ENCODE results near the gene RPL36.

RPL36 gene

DNA sequence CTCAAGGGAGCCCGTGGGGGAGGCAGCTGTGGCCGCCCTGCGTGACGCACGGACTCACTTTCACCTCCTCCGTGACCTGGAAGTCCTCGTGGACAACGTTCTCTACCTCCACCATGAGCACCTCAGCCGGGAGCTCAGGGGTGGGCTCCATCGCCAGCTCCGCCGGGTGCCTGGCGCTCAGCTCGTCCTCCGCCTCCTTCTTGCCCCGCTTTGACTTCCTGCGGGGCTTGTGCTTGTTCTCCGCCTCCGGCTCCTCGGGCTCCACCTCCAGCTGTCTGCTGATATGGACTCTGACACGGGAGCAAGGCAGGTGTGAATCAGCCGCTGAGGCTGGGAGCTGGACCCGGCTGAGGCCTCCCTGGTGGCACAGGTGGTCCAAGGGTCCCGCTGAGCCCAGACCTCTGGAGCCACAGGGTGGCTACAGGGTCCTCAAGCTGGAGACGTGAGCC, 21.6 kb downstream of the RPL36 start:
- H3K36me3 ChIP-seq (ENCODE audit: control insufficient read depth, insufficient read depth, low read length), result peaks cover 79% of the 10 kb centered on the region

GRCh38 chr19:5713228-5713627, 23.1 kb downstream of the RPL36 start:
- Histone ChIP-seq H3K4me1 (ENCODE audit: control insufficient read depth, insufficient read depth, low read length) (peaks cover 3% of the 10 kb centered on the region; the same call in 1 of the 2 replicates), H3K27me3 (ENCODE audit: control insufficient read depth, insufficient read depth, low read length) (no peaks in the 10 kb centered on the region), H3K4me3 (ENCODE audit: low read depth, low read length) (no peak overlapping the region), H3K27ac (ENCODE audit: low read depth, low read length) (no peak overlapping the region), H3K9ac (ENCODE audit: low read depth, low read length) (no peak overlapping the region), H3K36me3 (ENCODE audit: control insufficient read depth, insufficient read depth, low read length) (peaks cover 72% of the 10 kb centered on the region), H3K9me3 (ENCODE audit: control insufficient read depth, insufficient read depth, low read length) (no peaks in the 10 kb centered on the region)

More for the DNA sequence above, 21.6 kb downstream of the RPL36 start:
- no peak overlapping the region for H3K9ac ChIP-seq (ENCODE audit: low read depth, low read length)
- H3K4me1 ChIP-seq (ENCODE audit: control insufficient read depth, insufficient read depth, low read length), result no peaks in the 10 kb centered on the region
- no peak overlapping the region for H3K27ac ChIP-seq (ENCODE audit: low read depth, low read length)
- no peaks in the 10 kb centered on the region for H3K9me3 ChIP-seq (ENCODE audit: control insufficient read depth, insufficient read depth, low read length)
- no peak overlapping the region for H3K4me3 ChIP-seq (ENCODE audit: low read depth, low read length)
- H3K27me3 ChIP-seq (ENCODE audit: control insufficient read depth, insufficient read depth, low read length), result no peaks in the 10 kb centered on the region

DNA sequence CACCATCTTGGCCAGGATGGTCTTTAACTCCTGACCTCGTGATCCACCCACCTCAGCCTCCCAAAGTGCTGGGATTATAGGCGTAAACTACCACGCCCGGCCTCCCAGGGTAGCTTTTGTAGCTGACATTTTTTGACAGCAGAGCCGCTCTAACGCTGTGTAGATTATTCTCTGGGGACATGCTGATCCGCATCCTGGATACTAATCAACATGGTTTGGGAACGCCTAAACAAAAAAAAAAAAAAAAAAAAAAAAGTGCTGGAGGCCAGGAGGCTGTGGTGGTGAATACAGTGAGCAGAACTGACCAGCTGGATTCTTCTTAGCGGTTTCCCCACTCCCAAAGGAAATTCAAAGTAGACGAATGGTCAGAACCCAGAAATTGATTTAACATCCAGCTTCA, 24.7 kb downstream of the RPL36 start:
- H3K4me1 ChIP-seq (ENCODE audit: control insufficient read depth, insufficient read depth, low read length), result peaks cover 9% of the 10 kb centered on the region; the same call in 1 of the 2 replicates
- H3K9ac ChIP-seq (ENCODE audit: low read depth, low read length), result no peak overlapping the region
- H3K4me3 ChIP-seq (ENCODE audit: low read depth, low read length), result no peak overlapping the region
- no peaks in the 10 kb centered on the region for H3K9me3 ChIP-seq (ENCODE audit: control insufficient read depth, insufficient read depth, low read length)
- H3K27me3 ChIP-seq (ENCODE audit: control insufficient read depth, insufficient read depth, low read length), result no peaks in the 10 kb centered on the region
- H3K36me3 ChIP-seq (ENCODE audit: control insufficient read depth, insufficient read depth, low read length), result peaks cover 61% of the 10 kb centered on the region
- H3K27ac ChIP-seq (ENCODE audit: low read depth, low read length), result no peak overlapping the region

GRCh38 chr19:5717215-5717935, 27.3 kb downstream of the RPL36 start:
- Histone ChIP-seq H3K9me3 (ENCODE audit: control insufficient read depth, insufficient read depth, low read length) (no peaks in the 10 kb centered on the region), H3K9ac (ENCODE audit: low read depth, low read length) (no peak overlapping the region), H3K36me3 (ENCODE audit: control insufficient read depth, insufficient read depth, low read length) (peaks cover 39% of the 10 kb centered on the region), H3K4me1 (ENCODE audit: control insufficient read depth, insufficient read depth, low read length) (peaks cover 9% of the 10 kb centered on the region; the same call in 1 of the 2 replicates), H3K4me3 (ENCODE audit: low read depth, low read length) (no peak overlapping the region), H3K27me3 (ENCODE audit: control insufficient read depth, insufficient read depth, low read length) (no peaks in the 10 kb centered on the region), H3K27ac (ENCODE audit: low read depth, low read length) (no peak overlapping the region)

DNA sequence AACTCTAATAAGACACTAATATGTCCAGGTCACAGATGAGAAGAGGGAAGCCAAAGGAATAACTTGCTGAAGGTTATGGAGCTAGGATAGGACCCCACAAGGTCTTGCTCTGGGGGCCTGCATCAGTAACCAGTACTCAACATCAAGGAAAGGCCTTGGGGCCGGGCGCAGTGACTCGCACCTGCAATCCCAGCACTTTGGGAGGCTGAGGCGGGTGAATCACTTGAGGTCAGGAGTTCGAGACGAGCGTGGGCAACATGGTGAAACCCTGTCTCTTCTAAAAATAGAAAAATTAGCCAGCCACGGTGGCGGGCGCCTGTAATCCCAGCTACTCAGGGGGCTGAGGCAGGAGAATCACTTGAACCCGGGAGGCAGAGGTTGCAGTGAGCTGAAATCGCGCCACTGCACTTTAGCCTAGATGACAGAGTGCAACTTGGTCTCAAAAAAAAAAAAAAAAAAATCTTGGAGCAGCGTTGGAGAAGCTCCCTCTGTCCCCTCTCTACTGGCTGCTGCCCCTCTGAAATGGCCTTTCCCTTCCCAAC, 28.0 kb downstream of the RPL36 start:
- Histone ChIP-seq H3K9ac (ENCODE audit: low read depth, low read length) (0 out of 2 replicates have a peak overlapping the region, but pooled peaks have one; percentile 89), H3K27me3 (ENCODE audit: control insufficient read depth, insufficient read depth, low read length) (no peaks in the 10 kb centered on the region), H3K9me3 (ENCODE audit: control insufficient read depth, insufficient read depth, low read length) (no peaks in the 10 kb centered on the region), H3K4me3 (ENCODE audit: low read depth, low read length) (peak overlapping the region; percentile 82), H3K36me3 (ENCODE audit: control insufficient read depth, insufficient read depth, low read length) (peaks cover 32% of the 10 kb centered on the region), H3K27ac (ENCODE audit: low read depth, low read length) (no peak overlapping the region), H3K4me1 (ENCODE audit: control insufficient read depth, insufficient read depth, low read length) (peaks cover 9% of the 10 kb centered on the region; the same call in 1 of the 2 replicates)

DNA sequence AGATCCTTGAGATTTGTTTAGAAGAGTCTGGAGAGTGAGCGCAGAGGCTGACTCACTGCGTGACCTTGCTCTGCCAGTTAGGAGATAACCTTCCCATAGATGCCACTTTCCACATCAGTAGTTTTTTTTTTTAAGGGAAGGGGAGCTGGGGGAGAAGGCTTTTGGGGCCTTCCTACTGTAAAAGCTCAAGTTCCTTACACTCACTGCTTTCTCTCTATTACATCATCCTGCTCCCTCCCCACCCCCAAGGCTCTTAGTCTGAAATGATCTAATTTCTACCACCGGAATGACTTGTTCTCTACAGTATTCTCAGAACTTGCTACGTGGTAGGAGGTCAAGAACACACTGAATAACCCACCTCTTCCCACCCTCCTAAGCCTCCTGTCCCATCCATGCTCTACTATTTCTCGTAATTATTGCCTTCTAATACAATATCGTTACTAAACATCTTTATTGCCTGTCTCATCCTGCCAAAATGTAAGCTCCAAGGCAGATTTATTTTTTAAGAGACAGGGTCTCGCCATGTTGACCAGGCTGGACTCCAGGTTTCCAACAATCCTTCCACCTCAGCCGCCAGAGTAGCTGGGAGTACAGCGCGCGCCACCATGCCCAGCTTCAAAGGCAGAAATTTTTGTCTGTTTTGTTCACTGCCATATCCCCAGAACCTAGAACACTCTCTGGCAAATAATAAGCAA, 28.6 kb downstream of the RPL36 start:
- H3K27me3 ChIP-seq (ENCODE audit: control insufficient read depth, insufficient read depth, low read length), result no peaks in the 10 kb centered on the region
- peak overlapping the region; percentile 89 for H3K9ac ChIP-seq (ENCODE audit: low read depth, low read length)
- peak overlapping the region; percentile 82 for H3K4me3 ChIP-seq (ENCODE audit: low read depth, low read length)
- H3K27ac ChIP-seq (ENCODE audit: low read depth, low read length), result peak overlapping the region; percentile 100
- H3K4me1 ChIP-seq (ENCODE audit: control insufficient read depth, insufficient read depth, low read length), result peaks cover 9% of the 10 kb centered on the region; the same call in 1 of the 2 replicates
- H3K9me3 ChIP-seq (ENCODE audit: control insufficient read depth, insufficient read depth, low read length), result no peaks in the 10 kb centered on the region
- peaks cover 26% of the 10 kb centered on the region for H3K36me3 ChIP-seq (ENCODE audit: control insufficient read depth, insufficient read depth, low read length)

DNA sequence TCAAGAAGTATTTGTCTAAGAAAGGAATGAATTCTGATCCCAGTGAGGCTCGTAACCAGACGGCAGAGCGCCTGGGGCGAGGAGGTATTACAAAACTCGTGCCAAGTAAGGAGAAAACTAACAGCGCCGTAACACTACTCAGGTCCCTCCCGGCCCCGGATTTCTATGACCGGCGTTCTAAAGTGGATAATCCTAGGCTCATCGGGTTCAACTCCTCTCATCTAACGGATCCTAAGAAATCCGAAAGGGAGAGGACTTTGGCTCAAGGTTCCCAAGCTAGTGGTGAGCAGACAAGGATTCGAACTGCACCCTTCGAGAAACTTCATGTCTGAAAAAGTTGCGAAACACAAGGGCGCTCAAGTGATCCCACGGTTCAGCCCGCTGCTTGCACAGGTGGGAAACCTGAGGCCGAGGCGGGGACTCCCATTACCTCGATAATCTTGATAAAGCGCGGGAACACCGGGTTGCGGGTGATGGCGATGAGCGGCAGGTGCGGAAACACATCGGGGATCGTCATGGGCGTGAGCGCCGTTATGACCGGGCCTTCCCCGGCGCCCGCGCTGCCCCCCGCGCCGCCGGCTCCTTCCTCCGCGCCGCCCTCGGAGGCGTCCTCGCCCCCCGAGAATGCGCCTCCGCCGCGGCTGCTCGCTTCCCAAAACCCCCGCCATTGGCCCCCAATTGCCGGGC, 29.3 kb downstream of the RPL36 start:
- peak overlapping the region; percentile 82 for H3K4me3 ChIP-seq (ENCODE audit: low read depth, low read length)
- H3K9me3 ChIP-seq (ENCODE audit: control insufficient read depth, insufficient read depth, low read length), result no peaks in the 10 kb centered on the region
- H3K4me1 ChIP-seq (ENCODE audit: control insufficient read depth, insufficient read depth, low read length), result peaks cover 9% of the 10 kb centered on the region; the same call in 1 of the 2 replicates
- H3K9ac ChIP-seq (ENCODE audit: low read depth, low read length), result peak overlapping the region; percentile 89
- H3K36me3 ChIP-seq (ENCODE audit: control insufficient read depth, insufficient read depth, low read length), result peaks cover 20% of the 10 kb centered on the region
- H3K27me3 ChIP-seq (ENCODE audit: control insufficient read depth, insufficient read depth, low read length), result no peaks in the 10 kb centered on the region
- H3K27ac ChIP-seq (ENCODE audit: low read depth, low read length), result peak overlapping the region; percentile 100

DNA sequence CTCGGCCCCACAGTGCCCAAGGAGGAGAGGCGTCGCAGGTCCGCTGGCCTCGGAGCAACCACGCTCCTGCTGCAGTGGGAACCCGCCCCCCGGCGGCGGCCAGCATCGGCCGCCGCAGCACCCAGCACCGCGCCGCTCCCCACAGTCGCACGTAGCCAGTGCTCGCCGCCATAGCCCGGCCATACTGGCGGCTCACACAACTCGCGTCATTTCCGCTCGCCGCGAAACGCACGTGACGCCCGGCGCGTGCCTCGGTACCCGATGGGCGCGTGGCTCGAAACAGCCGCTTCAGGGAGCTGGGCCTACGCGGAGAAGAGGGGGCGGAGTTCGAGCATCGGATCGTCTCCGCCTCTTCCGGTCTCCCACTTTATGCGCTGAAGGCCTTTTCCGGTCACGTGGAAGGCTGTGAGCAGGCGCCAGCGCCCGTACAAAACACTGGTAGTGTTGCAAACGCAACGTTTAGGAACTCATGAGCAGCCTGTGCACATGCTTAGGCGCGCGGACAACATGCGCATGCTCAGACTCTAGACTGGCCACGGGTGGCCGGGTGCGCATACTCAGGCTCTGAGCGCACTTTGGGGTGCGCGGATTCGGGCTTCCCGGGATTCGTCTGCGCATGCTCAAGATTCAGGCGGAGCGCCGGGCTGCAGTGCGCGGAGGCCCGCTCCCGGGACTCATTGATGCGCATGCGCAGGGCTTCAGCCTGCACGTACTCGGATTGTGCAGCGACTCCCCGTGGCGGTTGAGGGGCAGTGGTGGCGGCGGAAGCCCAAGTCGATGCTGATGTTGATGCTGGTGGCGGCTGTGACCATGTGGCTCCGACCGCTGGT, 30.1 kb downstream of the RPL36 start, which contains the start of the genes CATSPERD and LONP1:
Gene CATSPERD, plus strand, starts transcription at position 677 of the 830 bp plus-strand sequence. Its CDS starts 101 bp downstream, at position 778.
Gene LONP1, minus strand, starts transcription at position 186 of the 830 bp plus-strand sequence. Its CDS starts 14 bp downstream, at position 172.
- H3K4me3 ChIP-seq (ENCODE audit: low read depth, low read length), result peak within 1 kb of the TSS; percentile 82
- H3K27ac ChIP-seq (ENCODE audit: low read depth, low read length), result peak within 1 kb of the TSS; percentile 100
- H3K36me3 ChIP-seq (ENCODE audit: control insufficient read depth, insufficient read depth, low read length), result peaks cover 15% of the 10 kb centered on the region
- no peaks in the 10 kb centered on the region for H3K9me3 ChIP-seq (ENCODE audit: control insufficient read depth, insufficient read depth, low read length)
- H3K4me1 ChIP-seq (ENCODE audit: control insufficient read depth, insufficient read depth, low read length), result peaks cover 9% of the 10 kb centered on the region; the same call in 1 of the 2 replicates
- H3K27me3 ChIP-seq (ENCODE audit: control insufficient read depth, insufficient read depth, low read length), result no peaks in the 10 kb centered on the region
- peak within 1 kb of the TSS; percentile 96 for H3K9ac ChIP-seq (ENCODE audit: low read depth, low read length)

DNA sequence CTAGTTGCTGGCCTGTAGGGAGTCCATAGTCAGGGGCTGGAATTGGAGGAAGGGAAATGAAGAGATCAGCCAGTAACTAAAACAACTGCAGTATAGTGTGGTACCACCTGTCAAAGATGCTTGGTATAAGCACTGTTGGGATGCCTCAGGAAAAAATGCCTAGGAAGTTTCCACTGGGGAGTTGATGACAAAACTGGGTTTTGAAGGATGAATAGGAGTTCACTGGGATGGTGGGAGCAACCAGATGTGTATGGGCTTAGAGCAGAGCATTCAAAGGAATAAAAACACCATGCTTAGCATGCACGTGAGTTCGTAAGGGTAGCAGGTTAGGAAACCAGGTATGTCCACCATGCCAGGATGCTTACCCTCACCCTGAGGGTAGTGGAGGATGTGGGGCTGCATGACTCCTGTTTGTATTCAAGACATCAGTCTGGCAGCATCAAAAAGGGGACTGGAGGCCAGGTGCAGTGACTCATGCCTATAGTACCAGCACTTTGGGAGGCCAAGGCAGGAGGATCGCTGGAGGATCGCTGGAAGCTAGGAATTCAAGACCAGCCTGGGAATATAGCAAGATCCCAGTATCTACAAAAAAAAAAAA, 37.5 kb downstream of the RPL36 start:
- no peaks in the 10 kb centered on the region for H3K4me1 ChIP-seq (ENCODE audit: control insufficient read depth, insufficient read depth, low read length)
- H3K27me3 ChIP-seq (ENCODE audit: control insufficient read depth, insufficient read depth, low read length), result no peaks in the 10 kb centered on the region
- H3K27ac ChIP-seq (ENCODE audit: low read depth, low read length), result no peak overlapping the region
- no peak overlapping the region for H3K4me3 ChIP-seq (ENCODE audit: low read depth, low read length)
- no peaks in the 10 kb centered on the region for H3K9me3 ChIP-seq (ENCODE audit: control insufficient read depth, insufficient read depth, low read length)
- no peak overlapping the region for H3K9ac ChIP-seq (ENCODE audit: low read depth, low read length)
- no peaks in the 10 kb centered on the region for H3K36me3 ChIP-seq (ENCODE audit: control insufficient read depth, insufficient read depth, low read length)
